NT2/D1 (cell line): ENCODE data around the gene NDUFAF4.

Experiments used
- SUZ12 ChIP-seq: IDR thresholded peaks from 2 replicates; pipeline ENCODE4 v1.6.1; 2011; ENCODE audit not compliant: insufficient read length, insufficient read depth; ENCODE audit errors: extremely low read depth
- YY1 ChIP-seq: IDR thresholded peaks from 2 replicates; pipeline ENCODE4 v1.6.1; 2011; ENCODE audit not compliant: insufficient read length, insufficient read depth
- ZNF274 ChIP-seq: IDR thresholded peaks from 2 replicates; pipeline ENCODE4 v1.6.1; 2011; ENCODE audit warnings: mild to moderate bottlenecking, low read depth, low read length

- TF ChIP-seq ZNF274: no peak
- TF ChIP-seq YY1: no peak
- no peak for TF ChIP-seq SUZ12
These were observed 14.1 kb upstream of the NDUFAF4 start for GRCh38 chr6:96911751-96912150.
